ENCODE data around the gene PTPN5. TPM values are rescaled to one million over a fixed set of nuclear protein-coding genes. Genes with fewer than 3 reads are reported as not detected.
"Not testable (repeated sequence)": the region's sequence is repeated elsewhere in the genome, so short reads cannot be mapped to it uniquely, and the experiment has no call there.

PTPN5 gene
- polyA plus RNA-seq (ENCODE audit: insufficient read length in 12 of 12), result 1 to 10 TPM in 2 of 12 donors, under 1 TPM in 8, not detected in 2; 0.14 to 8.1 (median 0.27) TPM
- long read RNA-seq, donor 1, result 0 reads
- long read RNA-seq, donor 2, result 0 reads
- long read RNA-seq, donor 3, result 0 reads
- long read RNA-seq, donor 4, result 0 reads
- long read RNA-seq, donor 5, result 0 reads
- long read RNA-seq, donor 6, result 0 reads
- long read RNA-seq, donor 7, result 0 reads
- long read RNA-seq, donor 8, result 0 reads
- long read RNA-seq, donor 9, result 0 reads
- long read RNA-seq, donor 10, result 0 reads
- long read RNA-seq, donor 11, result 0 reads

DNA sequence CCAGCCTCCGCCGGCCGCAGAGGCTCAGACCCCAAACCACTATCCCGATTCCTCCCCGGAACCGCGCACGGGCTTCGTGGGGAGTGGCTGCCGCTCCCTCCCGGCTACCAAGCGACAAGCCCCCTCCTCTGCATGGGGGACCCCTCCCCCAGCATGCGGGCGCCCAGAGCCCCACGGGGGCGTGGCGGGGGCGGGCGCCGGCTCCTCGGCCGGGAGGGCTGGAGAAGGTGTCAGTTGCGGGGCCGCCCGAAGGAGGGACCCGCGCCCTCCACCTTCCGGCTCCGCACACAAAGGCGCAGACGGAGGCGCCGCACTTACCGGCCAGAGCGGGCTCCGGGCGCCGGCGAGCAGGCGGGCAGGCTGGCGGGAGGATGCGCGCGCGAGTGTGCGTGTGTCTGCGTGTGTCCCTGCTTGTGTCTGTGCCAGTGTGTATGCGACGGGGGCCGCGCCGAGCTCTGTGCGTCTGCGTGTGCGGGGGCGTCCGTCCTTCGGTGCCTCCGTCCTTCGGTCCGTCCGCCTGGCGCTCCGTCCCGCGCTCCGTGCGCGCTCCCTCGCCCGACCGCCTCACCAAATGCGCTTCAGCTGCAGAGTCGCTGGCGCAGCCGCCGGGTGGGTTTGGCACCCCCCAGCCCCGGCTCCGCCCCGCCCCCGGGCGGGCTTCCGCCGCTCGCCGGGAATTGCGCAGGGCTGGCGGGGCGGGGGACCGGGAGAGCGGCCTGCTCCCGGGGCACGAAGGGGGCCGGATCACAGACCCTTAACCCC is at the start of gene PTPN5:
TSS of gene PTPN5 (minus strand) at position 592 of the 762 bp plus-strand sequence. CDS start 19,840 bp downstream, outside the sequence.
- peak; percentile 15 for DNase-seq

DNA sequence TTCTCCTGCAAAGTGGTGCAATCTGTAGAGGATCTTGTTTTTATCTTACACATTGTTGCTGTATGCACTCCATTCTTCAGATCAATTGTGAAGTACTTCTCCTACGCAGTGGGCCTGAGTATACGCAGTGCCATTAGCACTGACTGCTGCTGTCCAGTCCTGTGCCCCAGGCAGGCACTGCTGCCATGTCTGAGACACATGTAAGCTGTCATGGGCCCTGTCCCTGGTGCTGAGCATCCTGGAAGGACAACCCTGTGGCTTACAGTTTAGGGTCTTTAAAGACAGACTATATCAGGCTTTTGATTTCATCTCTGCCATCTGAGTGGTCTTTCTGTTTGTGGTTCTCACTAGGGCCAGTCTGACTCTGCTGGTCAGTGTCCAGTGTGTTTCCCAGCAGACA is 44.8 kb upstream of the PTPN5 start:
- DNase-seq, result no peak

DNA sequence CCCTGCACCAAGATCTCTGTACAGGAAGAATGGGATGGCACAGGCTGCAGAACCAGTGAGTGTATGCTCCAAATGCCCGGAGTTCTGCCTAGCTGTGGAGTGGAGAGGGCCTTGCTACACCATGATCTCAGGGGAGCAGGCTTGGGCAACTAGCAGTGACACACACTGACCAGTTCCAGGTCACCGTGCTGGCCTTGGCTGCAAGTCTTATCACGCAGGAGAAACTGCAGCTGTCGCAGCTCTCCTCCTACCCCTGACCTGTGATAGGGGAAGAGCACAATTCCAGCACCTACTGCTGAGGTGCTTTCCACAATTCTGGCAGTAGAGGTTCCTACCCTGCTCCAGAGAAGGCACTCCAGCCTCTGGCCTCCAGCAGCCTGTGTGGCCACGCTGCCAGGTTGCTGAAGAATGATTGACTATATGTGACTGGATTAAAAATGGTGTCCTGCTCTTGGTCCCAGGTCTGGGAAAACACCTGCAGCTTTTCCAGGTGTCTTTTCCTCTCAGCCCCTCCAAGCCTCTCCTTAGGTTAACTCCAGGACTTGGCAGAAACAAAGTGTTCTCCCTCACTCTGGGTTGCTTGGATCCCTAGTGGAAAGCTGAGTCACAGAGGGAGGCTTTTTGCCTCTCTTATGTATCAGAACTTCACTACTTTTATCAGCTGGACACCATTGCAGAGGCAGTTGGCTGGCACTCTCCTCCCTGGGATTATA is 43.3 kb upstream of the PTPN5 start:
- DNase-seq, result no peak

DNA sequence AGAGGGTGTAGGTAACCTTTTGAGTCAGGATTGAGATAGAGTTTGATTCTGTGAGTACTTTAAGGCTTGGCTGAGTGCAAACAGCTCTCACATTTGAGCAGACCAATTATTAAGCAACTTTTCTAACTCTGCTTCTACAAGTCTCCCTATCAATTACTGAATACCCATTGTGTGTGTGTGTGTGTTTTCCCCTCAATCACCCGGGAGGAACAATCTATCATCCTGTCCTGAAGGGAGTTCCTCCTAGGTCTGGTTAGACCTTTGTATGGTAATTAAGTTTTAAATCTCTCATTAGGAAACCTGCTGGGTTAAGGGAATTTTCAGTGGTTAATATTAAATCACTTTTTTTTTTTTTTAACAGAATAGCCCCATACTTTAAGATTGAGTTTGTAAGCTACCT is 28.6 kb upstream of the PTPN5 start:
- DNase-seq, result not testable (repeated sequence)

DNA sequence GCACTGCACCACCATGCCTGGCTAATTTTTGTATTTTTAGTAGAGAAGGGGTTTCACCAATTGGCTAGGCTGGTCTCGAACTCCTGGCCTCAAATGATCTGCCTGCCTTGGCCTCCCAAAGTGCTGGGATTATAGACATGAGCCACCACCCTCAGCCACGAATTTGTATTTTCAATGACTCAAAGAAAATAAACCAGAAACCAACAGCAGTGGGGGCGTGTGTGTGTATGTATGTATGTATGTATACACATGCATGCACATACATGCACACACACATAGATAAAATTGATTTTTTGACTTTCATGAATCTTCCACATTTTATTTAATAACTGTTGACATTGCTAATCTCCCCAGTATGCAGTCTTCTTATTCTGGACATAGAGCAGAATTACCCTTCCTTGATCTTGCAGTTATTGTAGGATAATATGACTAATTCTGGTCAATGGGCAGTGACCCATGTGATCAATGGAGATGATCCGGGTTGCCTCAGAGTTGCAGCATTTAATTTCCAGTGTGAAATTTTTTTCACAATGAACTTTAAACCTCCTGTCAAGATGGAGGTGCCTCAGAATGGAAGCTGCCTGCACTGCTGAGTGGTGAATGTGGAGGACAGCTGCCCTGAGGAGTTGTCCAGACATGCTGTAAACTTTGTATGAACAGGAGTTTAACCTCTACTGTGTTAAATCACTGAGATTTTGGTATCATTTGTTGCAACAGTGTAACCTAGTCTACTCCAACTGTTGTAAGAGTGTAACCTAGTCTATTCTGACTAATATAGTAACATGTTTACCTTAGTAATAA is 12.8 kb upstream of the PTPN5 start:
- no peak for DNase-seq

DNA sequence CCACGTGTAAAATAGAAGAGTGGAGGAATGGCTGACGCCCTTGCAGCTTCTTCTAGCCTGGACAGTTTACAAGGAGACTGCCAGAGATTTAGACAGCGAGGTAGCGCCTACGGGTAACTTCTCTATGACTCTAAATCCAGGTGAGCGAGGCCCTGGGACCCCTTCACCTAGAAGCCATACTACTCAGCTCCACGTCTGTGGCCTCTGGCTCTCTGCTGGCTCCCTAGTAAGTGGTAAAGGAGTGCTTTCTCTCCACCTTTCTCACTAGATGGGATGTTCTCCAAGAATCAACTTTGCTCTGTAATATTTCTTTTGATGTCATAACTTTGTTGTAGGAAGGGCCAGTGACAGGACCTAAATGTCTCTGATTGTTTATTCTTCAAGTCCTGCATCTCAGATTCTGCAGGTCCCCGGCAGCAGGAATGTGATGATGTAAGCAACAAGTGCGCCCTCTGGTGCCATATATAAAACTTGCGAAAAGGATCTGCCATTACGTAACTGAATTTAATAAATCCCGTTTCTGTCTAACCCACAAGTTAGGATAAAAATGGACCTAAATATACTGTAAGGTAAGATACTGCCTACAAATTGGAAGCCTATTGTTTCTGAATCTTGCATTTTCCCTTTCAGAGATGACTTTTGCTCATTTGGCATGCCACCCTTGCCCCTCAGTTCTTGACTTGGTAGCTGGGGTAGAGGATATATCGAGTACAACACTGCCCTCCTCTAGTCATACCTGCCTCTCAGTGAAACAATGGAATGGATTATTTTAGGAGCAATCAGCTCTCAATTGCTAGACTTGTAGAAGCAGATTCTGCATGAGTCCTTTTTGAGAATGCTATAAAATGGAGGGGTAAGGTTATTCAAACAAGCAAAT is 11.0 kb upstream of the PTPN5 start:
- DNase-seq, result peak; percentile 41

DNA sequence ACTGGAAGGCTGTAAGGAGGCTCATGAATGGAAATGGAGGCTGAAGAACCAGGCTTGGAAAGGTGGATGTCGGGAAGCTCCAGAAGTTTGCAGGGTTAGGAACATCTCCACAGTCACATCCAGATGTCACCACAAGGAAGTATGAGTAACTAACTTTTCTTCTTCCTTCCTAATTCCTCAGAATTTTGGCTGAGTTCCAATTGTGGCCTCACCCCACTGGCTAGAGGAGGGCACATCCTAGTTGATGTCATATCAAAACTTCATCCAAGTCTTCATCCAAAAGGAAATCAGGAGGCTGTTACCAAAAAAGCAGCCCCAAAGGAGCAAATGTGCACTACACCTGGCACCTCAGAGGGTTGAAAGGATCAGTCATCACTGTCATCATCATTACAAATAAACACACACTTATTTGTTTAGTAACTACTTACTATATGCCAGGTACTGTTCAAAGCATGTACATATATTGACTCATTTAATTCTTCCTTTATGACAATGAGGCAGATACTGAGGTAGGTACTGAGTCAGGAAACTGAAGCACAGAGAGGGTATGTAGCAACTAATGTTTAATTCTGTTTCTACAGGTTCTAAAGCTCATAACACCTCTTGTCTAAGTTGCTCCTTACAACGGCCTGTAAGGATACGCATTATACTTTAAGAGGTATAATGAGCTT is 7.3 kb upstream of the PTPN5 start:
- DNase-seq, result no peak

DNA sequence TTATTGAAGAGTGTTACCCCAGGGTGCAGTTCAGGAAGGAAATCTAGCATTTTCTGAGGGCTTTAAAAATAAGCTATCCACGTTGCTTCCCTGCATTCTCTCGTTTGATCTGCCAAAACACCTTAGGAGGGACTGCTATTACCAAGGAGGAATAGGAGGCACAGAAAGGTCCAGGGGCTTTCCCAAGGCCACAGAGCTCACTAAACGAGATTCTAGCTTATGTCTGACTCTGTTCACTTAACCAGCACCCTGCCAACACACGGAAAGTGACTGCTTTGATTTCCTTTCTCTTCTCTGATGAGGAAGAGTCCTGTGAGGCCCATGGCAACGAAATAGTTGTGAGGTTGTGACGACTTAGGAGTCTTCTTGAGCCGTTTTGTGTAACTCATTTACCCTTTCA is 3.4 kb upstream of the PTPN5 start:
- DNase-seq, result no peak

DNA sequence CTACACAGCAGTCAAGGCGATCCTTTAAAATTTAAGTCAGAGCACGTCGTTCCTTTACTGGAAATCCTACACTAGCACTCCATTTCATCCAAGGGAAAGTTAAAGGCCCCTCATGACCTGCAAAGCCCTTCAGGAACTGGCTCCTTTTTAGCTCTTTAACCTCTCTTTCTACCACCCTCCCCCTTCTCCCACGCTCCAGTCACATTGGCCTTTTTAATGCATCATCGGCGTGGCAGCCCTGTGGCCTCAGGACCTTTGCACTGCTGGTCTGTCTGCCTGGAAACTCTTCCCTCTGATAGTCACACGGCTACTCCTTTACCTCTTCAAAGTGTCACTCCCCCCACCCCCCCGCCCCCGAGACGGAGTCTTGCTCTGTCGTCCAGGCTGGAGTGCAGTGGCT is 1.2 kb upstream of the PTPN5 start:
- no peak for DNase-seq

DNA sequence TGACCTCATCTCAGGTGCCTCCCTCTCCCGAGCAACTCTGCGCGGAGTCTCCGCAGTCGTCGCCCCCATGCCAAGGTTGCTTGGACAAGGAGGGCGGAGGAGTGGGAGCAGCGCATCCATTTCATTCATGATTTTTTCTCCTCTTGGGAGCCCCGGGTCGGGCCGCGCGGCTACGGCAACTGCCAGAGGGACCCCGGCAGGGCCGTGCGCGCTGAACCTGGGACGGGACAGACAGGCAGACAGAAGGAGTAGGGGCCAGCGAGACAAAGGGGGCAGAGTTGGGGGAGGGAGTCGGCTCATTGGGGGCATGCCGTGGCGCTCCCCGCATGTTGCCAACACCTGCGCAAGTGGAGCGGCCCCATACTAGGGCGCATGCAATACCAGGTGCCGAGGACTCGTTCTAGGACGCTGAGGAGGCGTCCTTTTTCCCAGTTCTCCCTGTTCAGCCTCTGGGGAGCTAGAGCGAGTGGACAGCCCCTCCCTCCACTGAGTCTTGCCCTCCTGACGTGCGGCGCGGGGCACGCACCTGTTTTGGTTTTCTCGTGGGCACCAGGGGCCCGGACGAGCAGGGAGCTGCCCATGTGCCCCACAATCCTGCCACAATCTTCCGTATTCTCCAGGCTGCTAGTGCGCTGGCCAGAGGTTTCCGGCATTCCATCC is 501 bp upstream of the PTPN5 start:
- no peak for DNase-seq

DNA sequence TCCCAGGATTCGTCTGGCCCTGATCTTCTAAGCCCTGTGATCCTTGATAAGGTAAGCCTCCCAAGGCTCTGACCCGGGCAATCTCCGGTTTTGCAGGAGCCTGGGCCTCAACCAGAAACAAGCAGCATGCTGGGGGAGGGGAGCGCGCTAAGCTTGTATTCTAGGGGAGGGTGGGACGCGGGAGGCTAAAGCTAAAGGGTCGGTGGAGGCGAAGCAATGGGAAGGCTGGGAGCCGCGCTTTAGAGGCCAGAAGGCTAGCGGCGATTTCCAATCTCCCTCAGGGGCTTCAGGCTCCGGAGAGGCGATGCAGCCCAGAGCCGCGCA is 753 bp downstream of the PTPN5 start:
- no peak for DNase-seq

DNA sequence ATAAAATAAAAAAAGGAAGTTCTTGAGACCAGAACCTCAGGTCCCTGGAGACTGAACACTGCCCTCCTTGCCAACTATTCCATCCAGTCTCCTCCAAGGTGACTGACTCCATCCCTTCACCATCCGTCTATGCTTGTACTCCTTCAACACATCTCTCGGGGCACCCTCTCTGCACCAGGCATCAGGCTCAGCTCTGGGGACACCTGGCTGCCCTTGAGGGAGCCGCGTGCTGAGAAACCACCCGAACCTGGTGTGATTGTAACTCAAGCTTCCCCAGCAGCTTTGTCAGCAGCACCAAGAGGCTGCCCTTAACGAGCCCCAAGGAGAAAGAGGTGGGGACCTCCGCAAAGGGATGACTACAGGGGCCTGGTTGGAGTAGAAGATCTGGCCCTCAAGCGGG is 1.7 kb downstream of the PTPN5 start:
- DNase-seq, result no peak

DNA sequence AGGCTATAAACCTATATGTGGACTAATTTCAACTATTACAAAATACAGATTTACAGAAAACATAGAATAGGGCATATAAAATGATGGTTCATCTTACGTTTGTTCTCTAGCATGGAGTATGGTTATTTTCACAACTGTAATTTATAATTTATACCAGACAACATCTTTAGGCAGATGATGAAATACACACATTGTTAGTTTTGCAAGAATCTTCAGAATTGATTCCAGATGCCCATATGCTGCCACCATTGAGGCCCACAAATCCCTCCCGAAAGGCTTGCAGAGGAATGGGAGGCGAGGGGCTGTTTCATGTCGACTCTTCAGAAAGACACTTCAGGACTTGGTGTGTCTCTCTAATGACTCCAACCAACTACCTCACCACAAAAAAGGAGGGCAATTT is 6.2 kb downstream of the PTPN5 start:
- DNase-seq, result no peak

DNA sequence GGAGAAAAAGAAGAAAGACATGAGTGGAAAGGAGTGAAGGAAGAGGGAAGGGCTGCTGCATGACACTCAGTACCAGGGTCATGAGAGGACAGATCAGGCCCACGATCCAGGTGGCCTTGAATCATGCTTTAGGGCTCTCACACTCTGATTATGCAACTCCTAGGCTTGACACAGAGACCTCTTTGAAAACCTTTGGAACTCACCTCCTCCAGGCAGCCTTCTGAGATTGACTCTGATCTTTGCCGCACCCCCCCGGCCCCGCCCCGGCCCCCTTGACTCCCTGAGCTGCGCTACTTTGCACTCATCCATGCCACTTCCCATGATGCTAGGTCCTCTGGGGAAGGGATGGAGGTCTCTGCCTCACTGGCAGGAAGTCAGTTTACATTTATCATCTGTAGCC is 10.7 kb downstream of the PTPN5 start:
- no peak for DNase-seq

DNA sequence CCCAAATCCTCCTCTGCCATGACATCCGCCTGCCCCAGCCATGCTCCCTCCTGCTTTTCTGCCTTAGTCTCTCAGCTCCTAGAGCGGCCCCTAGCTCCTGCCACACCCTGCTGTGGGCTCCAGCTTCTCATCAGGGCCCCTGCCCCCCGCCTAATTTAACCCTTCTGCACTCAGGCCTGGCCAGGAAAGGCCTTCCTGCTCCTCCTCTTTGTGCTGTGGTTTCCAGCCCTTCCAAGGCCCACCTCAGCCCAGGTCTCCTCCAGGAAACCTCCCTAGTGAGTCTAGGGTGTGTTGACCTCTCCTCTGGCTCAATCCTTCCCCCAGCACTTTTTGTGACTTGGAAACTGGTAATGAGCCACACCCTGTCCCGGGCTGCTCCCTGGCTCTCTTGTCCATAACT is 11.3 kb downstream of the PTPN5 start:
- DNase-seq, result no peak

DNA sequence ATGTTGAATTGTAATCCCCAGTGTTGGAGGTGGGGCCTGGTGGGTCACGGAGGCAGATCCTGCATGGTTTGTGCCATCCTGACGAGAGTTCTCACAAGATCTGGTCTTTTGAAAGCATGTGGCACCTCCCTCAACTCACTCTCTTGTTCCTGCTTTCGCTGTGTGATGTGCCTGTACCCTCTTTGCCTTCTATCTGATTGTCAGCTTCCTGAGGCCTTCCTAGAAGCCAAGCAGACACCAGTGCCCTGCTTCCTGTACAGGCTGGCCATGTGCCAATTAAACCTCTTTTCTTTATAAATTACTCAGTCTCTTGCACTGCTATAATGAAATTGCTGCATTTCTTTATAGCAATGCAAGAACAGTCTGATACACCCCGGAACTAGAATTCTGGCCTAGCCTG is 13.1 kb downstream of the PTPN5 start:
- DNase-seq, result no peak

DNA sequence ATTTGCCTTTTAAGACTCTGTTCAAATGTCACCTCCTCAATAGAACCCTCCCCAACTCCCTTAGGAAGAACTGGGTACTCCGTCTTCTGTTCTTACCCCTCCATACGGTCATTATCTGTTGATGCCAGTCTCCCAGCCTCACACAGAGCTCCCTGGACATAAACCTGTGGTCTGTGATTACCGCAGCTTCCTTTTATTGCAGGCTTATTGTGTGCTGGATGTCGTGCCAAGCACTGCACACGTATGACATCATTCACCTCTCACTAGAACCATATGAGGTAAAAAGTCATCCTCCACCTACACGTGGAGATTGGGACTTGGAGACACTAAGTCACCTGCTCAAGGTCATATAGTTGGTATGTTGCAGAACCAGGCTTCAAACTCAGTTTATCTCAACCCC is 15.3 kb downstream of the PTPN5 start:
- no peak for DNase-seq

DNA sequence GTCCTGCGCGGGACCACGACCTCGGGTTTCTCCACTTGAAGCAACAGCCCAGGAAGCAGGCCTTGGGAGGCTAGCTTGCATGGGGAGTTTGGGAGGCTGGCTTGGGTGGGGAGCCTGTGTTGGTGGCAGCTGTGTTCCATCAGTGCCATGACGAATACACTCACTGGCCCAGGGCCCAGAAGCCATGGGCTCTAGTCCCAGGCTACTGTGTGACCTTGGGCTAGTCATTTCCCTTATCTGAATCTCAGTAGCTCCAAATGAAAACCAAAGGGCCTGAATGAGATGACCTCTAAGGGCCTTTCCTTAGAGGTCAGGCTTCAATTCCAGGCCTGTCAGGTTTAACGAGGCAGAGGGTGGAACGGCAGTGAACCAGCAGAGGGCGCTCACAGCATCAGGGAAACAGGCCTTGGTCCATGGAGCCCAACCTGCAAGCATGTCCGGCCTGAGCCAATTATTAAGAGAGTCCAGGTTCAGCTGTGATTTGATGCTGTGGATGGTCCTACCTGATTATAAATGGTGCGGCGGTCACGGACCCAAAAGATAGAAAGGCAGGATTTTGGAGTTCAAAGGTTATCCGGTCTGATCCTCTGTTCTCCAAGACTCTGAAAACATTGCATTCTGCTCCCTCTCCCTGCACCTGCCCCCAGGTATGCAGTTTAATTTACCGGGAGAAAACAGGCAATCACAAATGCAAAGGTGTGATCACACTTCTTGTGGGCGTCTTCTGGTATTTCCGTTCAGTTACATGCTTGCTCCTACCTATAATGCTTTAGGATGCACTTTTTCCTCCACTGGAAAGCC is 15.9 kb downstream of the PTPN5 start:
- no peak for DNase-seq

DNA sequence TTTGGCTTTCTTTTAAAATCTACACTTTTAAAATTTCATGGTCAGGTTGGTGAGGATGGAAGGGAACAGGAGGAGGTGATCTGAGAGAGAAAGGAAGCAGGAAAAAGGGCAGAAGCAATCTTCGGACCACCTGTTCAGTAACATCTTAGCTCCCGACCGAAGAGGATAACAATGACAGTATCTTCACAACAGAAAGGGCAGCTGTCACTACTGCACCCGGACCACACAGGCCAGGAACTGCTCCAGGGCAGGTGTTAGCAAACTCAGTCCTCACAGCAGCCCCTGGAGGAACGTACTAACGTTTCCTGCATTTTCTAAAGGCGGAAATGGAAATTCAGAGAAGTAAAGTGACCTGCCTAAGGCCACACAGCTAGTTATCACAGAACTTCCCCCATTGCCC is 16.8 kb downstream of the PTPN5 start:
- DNase-seq, result no peak
